Activated CD8-positive, alpha-beta T cell treated with anti-CD3 and anti-CD28 coated beads for 36 hours (primary cell): ENCODE results near the gene SPECC1. TPM values are rescaled to one million over a fixed set of nuclear protein-coding genes. Genes with fewer than 3 reads are reported as not detected.

Experiments used
- total RNA-seq, 2 experiments: library from RNA; stranded (reverse); gene quantifications; one replicate each; pipeline ENCODE4 v1.2.3, GENCODE V29; 2021

SPECC1 gene
- total RNA-seq, 2 experiments from 2014 or later, result 9.9 to 10.3 TPM

Other genes starting within 250 kb of the SPECC1 start
- gene ULK2, start 141.4 kb upstream of the SPECC1 start, total RNA-seq, result 1 to 10 TPM; 6.3 TPM
- 10 to 100 TPM; 38.6 to 39.2 TPM for gene AKAP10, start 31.5 kb upstream of the SPECC1 start, total RNA-seq